ENCODE data around the gene TPST2. TPM values are rescaled to one million over a fixed set of nuclear protein-coding genes. Genes with fewer than 3 reads are reported as not detected.

The TPST2 gene
- total RNA-seq, 3 donors from 2014 or later, result 9.2 to 13.9 (median 11.7) TPM

DNA sequence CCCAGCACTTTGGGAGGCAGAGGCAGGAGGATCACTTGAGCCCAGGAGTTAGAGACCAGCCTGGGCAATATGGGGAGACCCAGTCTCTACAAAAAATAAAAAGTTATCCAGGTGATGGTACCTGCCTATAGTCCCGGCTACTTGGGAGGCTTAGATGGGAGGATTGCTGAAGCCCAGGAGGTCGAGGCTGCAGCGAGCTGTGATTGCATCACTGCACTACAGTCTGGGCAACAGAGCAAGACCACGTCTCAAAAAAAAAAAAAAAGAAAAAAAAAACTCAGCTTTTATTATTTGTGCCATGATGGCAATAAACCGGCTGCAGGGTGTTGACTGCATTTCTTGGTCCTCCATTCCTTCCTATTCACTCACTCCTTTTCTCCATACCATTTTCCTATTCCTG, 44.1 kb downstream of the TPST2 start:
- intact Hi-C loops (cut with DNase I, micrococcal nuclease), result no loop called here
- Histone ChIP-seq H3K4me3 (no peak overlapping the region), H3K4me1 (ENCODE audit: low read depth) (no peaks in the 10 kb centered on the region), H3K9me3 (no peaks in the 10 kb centered on the region), H3K36me3 (ENCODE audit: low read depth) (no peaks in the 10 kb centered on the region)
- TF ChIP-seq CTCF (IDR thresholded peaks at IDR 0.05), result no peak
- DNase-seq (no peak), ATAC-seq (no peak)

DNA sequence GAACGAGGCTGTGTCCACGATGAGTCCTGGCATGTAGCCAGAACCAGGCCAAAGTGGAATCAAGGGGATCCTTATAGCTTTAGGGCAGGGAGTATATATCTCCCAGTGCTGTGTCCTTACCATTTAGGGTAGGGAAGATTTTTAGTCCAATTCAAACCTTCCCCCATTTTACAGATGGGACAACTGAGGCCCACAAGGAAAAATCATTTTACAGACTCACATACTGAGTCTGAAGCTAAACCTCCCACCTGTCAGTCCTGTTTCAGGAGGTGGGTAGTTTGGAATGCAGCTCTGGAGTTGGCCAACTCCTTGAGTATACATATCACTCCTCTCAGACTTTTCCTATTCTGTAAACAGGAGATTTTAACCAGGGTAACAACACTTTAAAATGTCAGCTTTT, 44.5 kb downstream of the TPST2 start:
- ATAC-seq (no peak), DNase-seq (no peak)
- Histone ChIP-seq H3K4me3 (no peak overlapping the region), H3K4me1 (ENCODE audit: low read depth) (no peaks in the 10 kb centered on the region), H3K36me3 (ENCODE audit: low read depth) (no peaks in the 10 kb centered on the region), H3K9me3 (no peaks in the 10 kb centered on the region)
- no peak for TF ChIP-seq CTCF (IDR thresholded peaks at IDR 0.05)
- intact Hi-C loops (cut with DNase I, micrococcal nuclease), result no loop called here

GRCh38 chr22:26544489-26544888, 45.4 kb downstream of the TPST2 start:
- no peak for ATAC-seq
- intact Hi-C loops (cut with DNase I, micrococcal nuclease), result no loop called here
- no peak for TF ChIP-seq CTCF (IDR thresholded peaks at IDR 0.05)

GRCh38 chr22:26542831-26543230, 47.1 kb downstream of the TPST2 start:
- peak in 1 of 3 donors; percentile 15 for DNase-seq
- Histone ChIP-seq H3K36me3 (ENCODE audit: low read depth) (no peaks in the 10 kb centered on the region), H3K4me3 (no peak overlapping the region), H3K4me1 (ENCODE audit: low read depth) (no peaks in the 10 kb centered on the region), H3K9me3 (no peaks in the 10 kb centered on the region)
- no peak for TF ChIP-seq CTCF (IDR thresholded peaks at IDR 0.05)
- intact Hi-C loops (cut with DNase I, micrococcal nuclease), result no loop called here
- ATAC-seq, result peak; percentile 54

More at GRCh38 chr22:26544489-26544888, 45.4 kb downstream of the TPST2 start:
- no peaks in the 10 kb centered on the region for H3K4me1 ChIP-seq (ENCODE audit: low read depth)
- H3K36me3 ChIP-seq (ENCODE audit: low read depth), result no peaks in the 10 kb centered on the region
- H3K9me3 ChIP-seq, result no peaks in the 10 kb centered on the region
- H3K4me3 ChIP-seq, result no peak overlapping the region
- no peak for DNase-seq

- intact Hi-C loops (cut with DNase I, micrococcal nuclease), result no loop called here
- Histone ChIP-seq H3K4me3 (no peak overlapping the region), H3K36me3 (ENCODE audit: low read depth) (no peaks in the 10 kb centered on the region), H3K4me1 (ENCODE audit: low read depth) (no peaks in the 10 kb centered on the region), H3K9me3 (no peaks in the 10 kb centered on the region)
- ATAC-seq (no peak), DNase-seq (no peak)
- no peak for TF ChIP-seq CTCF (IDR thresholded peaks at IDR 0.05)
These were observed 48.6 kb downstream of the TPST2 start for GRCh38 chr22:26541167-26541819.

DNA sequence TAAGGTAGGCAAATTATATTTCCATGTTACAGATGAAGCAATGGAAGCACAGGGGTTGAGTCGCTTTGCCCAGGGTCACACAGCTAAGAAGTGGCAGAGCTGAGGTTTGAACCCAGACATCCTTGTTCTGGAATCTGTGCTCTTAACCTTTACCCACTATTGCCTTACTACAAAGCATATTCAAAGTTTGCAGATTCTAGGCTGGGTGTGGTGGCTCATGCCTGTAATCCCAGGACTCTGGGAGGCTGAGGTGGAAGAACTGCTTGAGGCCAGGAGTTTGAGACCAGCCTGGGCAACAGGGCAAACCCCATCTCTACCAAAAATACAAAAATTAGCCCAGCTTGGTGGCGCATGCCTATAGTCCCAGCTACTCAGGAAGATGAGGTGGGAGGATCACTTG, 49.8 kb downstream of the TPST2 start:
- no peak for DNase-seq
- ATAC-seq, result no peak
- TF ChIP-seq CTCF (IDR thresholded peaks at IDR 0.05), result no peak
- Histone ChIP-seq H3K36me3 (ENCODE audit: low read depth) (no peaks in the 10 kb centered on the region), H3K9me3 (no peaks in the 10 kb centered on the region), H3K4me3 (no peak overlapping the region), H3K4me1 (ENCODE audit: low read depth) (no peaks in the 10 kb centered on the region)
- intact Hi-C loops (cut with DNase I, micrococcal nuclease), result no loop called here

All from mucosa of descending colon (tissue), 3 donors.